PFSK-1 (cell line): ENCODE results near the gene EML4.

Experiments used
- FOXP2 ChIP-seq: optimal IDR thresholded peaks from 2 replicates; pipeline ENCODE3; 2011; ENCODE audit warnings: borderline replicate concordance, control low read depth, inconsistent platforms; ENCODE audit not compliant: insufficient read depth; ENCODE audit errors: extremely low read length, extremely low read depth
- POLR2AphosphoS5 ChIP-seq: IDR thresholded peaks from 2 replicates; pipeline ENCODE4 v1.6.1; 2012; ENCODE audit warnings: low read depth, mild to moderate bottlenecking, control low read depth, low read length, moderate library complexity
- SIN3A ChIP-seq: IDR thresholded peaks from 2 replicates; pipeline ENCODE4 v1.6.1; 2012; ENCODE audit warnings: mild to moderate bottlenecking, low read length, moderate library complexity, borderline replicate concordance; ENCODE audit not compliant: insufficient read depth
- TAF1 ChIP-seq: IDR thresholded peaks from 2 replicates; pipeline ENCODE4 v1.6.1; 2012; ENCODE audit warnings: low read length, control low read depth, borderline replicate concordance; ENCODE audit not compliant: insufficient read depth
- TF ChIP-seq, protein P1 (sequence below), 2 experiments: IDR thresholded peaks; 2 replicates each; pipeline versions ENCODE4 v1.6.1 to v1.8.0; 2011 to 2012; ENCODE audit warnings: low read depth in 2 of 2, low read length in 2 of 2, control low read depth in 1 of 2, inconsistent platforms in 1 of 2, mild to moderate bottlenecking in 1 of 2, moderate library complexity in 1 of 2; ENCODE audit not compliant: insufficient read depth in 1 of 2

EML4 gene

DNA sequence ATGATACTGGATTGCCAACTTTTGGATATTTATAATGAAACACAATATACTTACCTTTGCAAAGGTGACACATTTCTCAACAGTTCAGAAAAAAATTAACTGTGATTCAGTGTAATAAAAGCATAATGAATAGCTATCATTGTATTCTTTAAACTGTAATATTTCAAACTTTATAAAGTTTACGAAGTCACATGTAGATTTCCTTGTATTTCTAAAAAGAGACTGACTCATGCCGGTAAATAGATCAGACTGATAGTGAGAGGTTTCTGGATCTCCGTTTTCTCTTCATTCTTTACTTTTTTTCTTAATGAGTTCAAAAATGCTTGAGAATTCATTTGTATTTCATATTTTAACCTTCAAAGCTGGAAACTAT lies 70.1 kb downstream of the EML4 start:
- no peak for TF ChIP-seq SIN3A
- TF ChIP-seq TAF1 = no peak
- TF ChIP-seq, protein P1, sequence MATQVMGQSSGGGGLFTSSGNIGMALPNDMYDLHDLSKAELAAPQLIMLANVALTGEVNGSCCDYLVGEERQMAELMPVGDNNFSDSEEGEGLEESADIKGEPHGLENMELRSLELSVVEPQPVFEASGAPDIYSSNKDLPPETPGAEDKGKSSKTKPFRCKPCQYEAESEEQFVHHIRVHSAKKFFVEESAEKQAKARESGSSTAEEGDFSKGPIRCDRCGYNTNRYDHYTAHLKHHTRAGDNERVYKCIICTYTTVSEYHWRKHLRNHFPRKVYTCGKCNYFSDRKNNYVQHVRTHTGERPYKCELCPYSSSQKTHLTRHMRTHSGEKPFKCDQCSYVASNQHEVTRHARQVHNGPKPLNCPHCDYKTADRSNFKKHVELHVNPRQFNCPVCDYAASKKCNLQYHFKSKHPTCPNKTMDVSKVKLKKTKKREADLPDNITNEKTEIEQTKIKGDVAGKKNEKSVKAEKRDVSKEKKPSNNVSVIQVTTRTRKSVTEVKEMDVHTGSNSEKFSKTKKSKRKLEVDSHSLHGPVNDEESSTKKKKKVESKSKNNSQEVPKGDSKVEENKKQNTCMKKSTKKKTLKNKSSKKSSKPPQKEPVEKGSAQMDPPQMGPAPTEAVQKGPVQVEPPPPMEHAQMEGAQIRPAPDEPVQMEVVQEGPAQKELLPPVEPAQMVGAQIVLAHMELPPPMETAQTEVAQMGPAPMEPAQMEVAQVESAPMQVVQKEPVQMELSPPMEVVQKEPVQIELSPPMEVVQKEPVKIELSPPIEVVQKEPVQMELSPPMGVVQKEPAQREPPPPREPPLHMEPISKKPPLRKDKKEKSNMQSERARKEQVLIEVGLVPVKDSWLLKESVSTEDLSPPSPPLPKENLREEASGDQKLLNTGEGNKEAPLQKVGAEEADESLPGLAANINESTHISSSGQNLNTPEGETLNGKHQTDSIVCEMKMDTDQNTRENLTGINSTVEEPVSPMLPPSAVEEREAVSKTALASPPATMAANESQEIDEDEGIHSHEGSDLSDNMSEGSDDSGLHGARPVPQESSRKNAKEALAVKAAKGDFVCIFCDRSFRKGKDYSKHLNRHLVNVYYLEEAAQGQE (IDR thresholded peaks at IDR 0.05; ENCODE audit: insufficient read depth in 1 of 2, low read depth in 2 of 2, low read length in 2 of 2) = no peak
- no peak for TF ChIP-seq POLR2AphosphoS5
- no peak for TF ChIP-seq FOXP2

DNA sequence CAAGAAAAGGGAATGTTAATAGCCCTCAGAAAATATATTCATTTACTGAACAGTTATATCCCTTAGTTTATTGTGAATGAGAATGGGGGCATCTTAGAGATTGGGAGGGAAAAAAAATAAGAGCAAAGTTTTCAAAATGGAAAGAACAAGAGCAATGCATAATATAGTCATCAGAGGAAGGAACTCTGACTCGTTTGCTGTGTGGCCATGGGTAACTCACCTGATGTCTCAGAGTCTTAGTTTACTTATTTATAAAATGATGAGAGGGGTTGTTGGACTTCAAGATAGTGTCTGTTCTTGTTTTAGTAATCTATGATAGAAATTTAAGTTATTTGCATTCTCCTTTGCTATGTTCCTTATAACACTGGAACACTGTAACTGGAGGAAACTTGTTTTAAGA lies 70.7 kb downstream of the EML4 start:
- TF ChIP-seq FOXP2 (no peak), TAF1 (no peak), SIN3A (no peak), POLR2AphosphoS5 (no peak)
- TF ChIP-seq, protein P1 (IDR thresholded peaks at IDR 0.05; ENCODE audit: insufficient read depth in 1 of 2, low read depth in 2 of 2, low read length in 2 of 2) = no peak

DNA sequence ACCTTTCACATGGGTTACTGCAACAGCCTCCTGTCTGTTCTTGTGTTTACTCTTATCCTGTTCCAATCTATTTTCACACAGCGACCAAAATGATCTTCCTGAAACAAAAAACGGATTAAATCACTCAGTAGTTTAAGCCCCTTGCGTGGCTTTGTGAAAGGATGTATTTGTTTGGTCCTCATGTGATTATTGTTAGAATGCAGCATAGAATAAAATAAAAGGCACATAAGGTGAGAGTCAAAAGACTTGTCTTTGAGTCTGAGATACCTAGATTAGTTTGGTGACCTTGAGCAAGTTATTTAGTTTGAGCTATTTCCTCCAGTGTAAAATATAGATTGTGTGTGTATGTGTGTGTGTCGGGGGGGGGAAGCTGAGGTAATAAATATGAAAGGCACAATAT lies 72.4 kb downstream of the EML4 start:
- TF ChIP-seq POLR2AphosphoS5 (no peak), SIN3A (no peak), TAF1 (no peak), FOXP2 (no peak)
- TF ChIP-seq, protein P1 (IDR thresholded peaks at IDR 0.05; ENCODE audit: insufficient read depth in 1 of 2, low read depth in 2 of 2, low read length in 2 of 2) = no peak

DNA sequence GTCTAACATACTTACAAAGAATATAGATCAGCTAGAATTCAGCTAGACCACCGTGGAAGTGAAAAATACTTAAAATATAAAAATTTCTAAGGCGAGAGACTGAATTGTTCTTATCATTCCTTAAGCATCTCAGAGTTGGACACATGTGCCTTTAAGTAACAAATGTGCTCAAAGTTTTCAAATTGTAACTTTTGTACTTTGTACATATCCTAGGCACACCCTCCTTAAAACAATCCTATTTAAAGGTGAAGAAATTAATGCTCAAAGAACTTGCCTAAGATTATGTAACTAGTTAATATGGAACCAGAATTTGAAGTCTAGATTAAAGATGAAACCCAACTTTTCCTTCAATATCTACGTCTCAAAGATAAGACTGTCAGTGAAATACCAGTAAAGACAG lies 74.1 kb downstream of the EML4 start:
- TF ChIP-seq, protein P1 (IDR thresholded peaks at IDR 0.05; ENCODE audit: insufficient read depth in 1 of 2, low read depth in 2 of 2, low read length in 2 of 2) = no peak
- no peak for TF ChIP-seq POLR2AphosphoS5
- TF ChIP-seq FOXP2 = no peak
- TF ChIP-seq TAF1 = no peak
- TF ChIP-seq SIN3A = no peak

DNA sequence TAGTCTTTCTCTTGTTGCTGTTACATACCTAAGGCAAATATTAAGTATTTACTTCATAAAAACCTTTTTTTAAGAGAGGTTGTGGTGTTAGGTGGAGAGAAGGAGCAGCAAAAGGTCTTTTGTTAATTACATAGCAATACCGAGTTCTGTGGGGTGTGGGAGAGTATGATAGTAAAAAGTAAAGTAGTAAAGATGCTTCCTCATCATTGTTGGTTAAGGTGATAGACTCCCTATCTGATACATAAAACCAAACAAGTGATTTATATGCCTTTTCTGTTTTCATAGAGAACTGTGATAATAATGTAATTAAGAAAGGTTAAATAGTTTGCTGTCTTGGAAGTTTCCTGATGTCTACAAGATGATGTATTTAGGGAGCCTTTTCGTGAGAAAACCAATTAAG lies 75.4 kb downstream of the EML4 start:
- TF ChIP-seq TAF1 = no peak
- TF ChIP-seq, protein P1 (IDR thresholded peaks at IDR 0.05; ENCODE audit: insufficient read depth in 1 of 2, low read depth in 2 of 2, low read length in 2 of 2) = no peak
- TF ChIP-seq SIN3A = no peak
- no peak for TF ChIP-seq FOXP2
- TF ChIP-seq POLR2AphosphoS5 = no peak
